T-helper 1 cell (primary cell): ENCODE measurements around the gene KPNA6.
A peak's percentile ranks its signal among the peaks of the same experiment; 100 is the strongest.
"Not testable (repeated sequence)": the region's sequence is repeated elsewhere in the genome, so short reads cannot be mapped to it uniquely, and the experiment has no call there.

ENCODE experiments used
- DNase-seq, 5 donors: peaks; one replicate each; pipeline ENCODE4 v3.0.0-alpha.2; 2012 to 2020

KPNA6 gene

DNA sequence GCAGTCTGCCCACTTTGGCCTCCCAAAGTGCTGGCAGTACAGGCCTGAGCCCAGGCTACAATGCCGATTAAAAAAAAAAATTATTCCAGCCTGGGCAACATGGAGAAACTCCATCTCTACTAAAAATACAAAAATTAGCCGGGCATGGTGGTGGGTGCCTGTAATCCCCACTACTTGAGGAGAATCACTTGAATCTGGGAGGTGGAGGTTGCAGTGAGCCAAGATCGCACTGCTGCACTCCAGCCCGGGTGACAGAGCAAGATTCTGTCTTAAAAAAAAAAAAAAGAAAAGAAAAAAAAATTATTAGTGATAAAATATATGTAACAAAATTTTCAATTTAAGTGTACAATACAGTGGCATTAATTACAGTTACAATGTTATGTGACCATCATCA, 35.4 kb downstream of the KPNA6 start:
- not testable (repeated sequence) for DNase-seq

DNA sequence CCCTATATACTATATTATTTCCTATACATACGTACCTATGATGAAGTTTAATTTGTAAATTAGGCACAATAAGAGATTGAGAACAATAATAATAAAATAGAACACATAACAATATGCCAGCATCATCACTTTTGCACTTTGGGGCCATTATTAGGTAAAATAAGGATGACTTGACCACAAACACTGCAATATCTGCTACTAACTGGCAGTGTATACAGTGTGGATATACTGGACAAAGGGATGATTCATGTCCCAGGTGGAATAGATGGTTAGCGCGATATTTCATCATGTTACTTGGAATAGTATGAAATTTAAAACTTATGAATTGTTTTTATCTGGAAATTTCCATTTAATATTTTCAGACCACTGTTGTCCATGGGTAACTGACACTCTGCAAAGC, 36.2 kb downstream of the KPNA6 start:
- no peak for DNase-seq

DNA sequence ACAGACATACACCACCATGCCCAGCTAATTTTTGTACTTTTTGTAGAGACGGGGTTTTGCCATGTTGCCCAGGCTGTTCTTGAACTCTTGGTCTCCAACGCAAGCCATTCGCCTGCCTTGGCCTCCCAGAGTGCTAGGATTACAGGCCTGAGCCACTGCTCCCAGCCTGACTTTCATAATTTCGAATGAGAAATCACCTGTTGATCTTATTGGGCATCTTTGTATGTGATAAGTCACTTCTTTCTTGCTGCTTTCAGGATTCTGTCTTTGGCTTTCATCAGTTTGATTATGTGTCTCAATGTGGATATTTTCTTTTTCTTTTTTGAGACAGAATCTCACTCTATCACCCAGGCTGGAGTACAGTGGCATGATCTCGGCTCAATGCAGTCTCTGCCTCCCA, 39.9 kb downstream of the KPNA6 start:
- not testable (repeated sequence) for DNase-seq

DNA sequence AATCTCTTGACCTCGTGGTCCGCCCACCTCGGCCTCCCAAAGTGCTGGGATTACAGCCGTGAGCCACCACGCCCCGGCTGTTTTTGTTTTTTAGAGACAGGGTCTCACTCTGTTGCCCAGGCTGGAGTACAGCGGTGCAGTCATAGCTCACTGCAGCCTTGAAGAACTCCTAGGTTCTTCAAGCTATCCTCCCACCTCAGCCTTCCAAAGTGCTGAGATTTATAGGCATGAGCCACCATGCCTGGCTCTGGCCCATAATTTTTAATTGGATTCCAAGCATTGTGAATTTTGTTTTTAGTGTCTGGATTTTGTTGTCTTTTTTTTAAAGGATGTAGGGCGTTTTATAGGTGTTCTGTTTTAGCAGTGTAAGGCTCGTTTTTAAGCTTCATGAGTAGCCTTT, 43.0 kb downstream of the KPNA6 start:
- DNase-seq = no peak

DNA sequence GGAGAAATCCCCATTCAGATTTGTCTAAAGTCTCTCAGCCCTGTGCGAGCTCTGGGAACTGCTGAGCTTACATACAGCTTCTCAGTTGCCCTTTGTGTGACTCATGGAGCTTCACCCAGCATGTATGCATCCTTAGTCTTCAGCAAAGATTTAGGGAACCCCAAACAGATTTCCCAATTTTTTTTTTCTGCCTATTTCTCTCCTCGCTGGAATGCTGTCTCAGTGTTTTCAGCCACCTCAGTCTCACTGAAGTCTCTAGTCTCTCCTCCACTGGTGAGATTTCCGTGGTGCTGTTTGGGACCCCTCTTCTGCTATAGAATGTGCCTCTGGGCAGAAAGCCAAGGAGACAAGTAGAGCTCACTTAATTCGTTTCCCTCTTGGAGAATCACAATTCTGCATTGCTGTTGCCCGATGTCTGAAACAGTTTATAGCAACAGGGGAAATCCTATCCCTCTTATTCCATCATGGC, 43.5 kb downstream of the KPNA6 start:
- no peak for DNase-seq

DNA sequence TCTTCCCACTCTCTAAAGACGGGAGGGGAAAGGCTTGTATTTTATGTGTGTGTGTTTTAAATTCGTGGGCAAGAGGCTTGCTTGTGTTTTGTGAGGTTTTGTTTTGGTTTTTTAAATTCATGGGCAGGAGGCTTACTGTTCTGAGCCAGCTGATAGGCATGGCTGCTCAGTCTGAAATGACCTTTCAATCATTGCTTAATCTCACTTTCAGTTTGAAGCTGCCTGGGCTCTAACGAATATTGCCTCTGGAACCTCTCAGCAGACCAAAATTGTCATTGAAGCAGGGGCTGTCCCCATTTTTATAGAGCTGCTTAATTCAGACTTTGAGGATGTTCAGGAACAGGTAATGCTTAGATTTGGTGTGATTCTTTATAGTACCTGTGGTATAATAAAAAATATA, 51.3 kb downstream of the KPNA6 start:
- no peak for DNase-seq

DNA sequence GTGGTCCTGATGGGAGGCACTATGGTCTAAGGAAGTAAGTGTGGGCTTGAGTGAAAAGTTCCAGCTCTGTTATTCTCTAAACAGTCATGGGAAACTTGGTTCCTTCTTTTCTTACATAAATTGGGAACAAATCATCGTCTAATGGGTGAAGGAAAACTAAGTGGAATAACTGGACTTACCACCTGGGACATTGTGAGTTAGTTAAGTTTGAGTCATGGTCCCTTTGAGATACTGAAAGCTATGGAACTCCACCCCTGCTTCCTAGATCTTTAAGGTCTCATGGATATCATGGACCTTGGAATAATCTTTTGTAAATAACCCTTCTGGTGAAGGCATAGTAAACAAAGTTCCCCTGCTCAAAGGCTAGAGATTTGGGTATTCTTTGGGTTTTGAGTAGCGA, 55.5 kb downstream of the KPNA6 start:
- no peak for DNase-seq

DNA sequence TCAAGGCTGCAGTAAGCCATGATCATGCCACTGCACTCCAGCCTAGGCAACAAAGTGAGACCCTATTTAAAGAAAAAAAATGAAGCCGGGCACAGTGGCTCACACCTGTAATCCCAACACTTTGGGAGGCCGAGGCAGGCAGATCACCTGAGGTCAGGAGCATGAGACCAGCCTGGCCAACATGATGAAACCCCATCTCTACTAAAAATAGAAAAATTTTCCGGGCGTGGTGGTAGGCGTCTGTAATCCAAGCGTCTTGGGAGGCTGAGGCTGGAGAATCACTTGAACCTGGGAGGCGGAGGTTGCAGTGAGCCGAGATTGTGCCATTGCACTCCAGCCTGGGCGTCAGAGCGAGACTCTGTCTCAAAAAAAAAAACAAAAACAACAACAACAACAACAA, 57.8 kb downstream of the KPNA6 start:
- not testable (repeated sequence) for DNase-seq

DNA sequence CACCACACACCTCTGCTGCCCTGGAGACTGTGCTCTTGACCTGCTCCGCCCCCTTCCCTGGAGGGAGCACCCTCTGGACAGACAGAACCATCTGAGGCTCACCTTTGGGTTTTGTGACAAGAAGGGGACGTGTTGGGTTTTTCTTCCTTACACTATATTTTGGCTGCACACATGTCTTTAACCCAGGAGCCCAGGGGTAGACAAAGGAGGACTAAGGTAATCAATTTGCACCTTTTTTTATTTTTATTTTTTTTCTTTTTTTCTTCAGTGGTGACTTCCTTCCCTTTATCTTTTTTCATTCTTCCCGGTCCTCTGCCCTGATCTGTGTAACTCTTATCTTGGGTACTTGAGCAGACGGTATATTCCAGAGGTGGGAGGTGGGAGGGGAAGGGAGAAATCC, 63.1 kb downstream of the KPNA6 start:
- DNase-seq = no peak

DNA sequence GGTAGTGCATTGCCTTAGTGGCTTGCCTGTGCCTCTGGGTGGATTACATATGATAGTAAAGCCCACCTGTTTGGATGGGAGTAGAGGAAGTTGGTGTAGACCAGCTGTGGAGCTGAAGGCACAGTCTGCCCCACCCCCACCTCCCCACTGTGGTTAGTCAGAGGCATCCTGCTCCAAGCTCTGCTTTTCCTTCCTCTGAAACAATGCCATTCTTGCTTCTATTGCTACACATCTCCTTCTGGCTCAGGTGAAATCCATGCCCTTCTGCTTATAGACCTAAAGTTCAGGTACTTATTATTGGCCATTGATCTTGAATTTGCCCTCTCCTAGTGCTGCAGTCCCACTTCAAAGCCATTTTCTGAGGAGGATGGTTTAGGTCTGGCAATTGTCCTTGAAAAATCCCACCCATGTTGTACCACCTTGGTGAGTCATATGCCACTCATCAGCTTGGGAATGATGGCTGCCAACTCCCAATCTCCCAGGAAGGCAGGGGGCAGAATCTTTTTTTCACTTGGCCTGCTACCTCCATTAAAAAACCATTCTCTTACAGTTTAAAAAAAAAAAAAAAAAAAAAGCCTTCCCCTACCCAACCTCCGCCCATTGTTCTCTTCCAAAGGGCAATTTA, 64.9 kb downstream of the KPNA6 start:
- no peak for DNase-seq

DNA sequence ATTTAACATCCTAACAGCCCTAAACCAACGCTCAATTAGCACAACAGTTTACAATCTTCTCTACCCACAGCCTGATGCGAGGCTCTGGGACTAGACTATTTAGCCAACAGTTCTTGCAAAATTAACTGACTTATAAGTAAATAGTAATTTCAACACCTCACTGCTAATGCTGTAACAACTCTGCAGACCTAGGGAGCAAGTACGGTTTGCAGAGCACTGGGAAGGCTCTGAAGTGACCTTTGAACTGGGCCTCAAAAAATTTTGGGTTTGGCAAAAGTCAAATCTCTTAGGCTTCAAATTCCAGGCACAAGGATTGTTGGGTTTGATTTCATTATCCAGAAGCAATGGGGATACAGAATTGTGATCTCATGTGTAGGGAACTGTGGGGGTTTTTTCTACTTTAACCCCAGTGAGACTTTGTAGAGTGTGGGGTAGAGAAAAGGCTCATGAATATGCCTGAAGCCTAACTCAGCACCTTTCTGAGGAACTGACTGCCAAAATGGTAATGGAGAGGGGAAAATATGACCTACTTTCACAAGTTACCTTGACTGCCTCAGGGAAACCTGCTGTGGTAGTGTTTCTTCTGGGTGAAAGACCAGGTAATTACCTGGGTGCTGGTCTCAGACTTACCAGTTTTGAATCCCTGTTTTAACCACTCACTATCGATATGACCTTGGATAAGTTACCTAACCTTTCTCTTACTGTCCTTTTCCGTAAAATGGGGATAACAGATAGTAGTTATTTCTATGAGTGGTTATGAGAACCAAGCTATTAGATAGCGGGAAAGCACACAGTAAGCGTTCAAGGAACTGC, 70.7 kb downstream of the KPNA6 start:
- no peak for DNase-seq

DNA sequence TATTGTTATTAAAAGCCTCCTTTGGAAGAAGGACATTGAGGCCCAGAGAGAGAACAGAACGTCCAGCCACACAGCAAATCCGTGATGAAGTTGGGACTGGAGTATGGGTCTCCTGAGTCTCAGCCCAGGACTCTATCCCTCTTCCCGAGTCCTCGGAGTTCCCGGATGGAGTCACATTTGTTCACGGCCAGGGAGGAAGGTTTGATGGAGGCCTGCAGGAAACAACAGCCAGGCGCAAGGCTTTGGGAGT, 71.3 kb downstream of the KPNA6 start:
- no peak for DNase-seq

DNA sequence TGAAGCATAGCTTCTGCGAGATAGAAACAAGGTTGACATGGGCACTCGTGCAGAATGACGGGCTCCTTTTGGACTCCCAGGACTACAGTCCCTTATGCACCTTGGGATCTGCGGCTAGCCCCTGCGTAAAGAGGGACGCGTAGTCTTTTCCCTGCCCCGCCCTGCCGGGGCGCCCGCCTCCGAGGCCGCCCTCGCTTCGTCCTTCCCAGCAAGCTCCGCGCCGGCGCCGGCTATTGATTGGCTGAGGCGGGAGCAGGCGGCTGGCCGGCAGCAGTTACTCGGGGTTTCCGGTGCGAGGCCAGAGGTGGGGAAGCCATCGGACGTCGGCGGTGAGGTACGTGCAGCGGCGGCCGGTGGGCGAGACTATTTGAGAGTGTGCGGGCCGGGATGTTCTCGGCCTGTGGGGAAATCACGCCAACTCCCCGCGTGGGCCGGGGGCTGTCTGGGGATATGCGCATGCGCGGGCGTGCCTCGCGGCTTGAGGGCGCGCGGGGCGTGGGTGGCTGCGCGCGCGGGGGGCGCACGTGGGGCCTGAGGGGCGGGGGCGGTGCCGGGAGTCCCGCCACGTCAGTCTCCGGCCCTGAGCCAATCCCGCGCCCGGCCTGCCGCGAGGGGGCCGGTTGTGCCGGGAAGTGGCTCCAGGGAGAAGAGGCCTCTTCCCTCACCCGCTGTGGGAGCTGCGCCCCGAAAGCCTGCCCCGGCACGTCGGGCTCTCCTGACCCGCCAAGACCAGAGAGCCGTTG, 71.8 kb downstream of the KPNA6 start, which contains the start of gene TXLNA:
TXLNA (plus strand) TSS at position 233 of the 743 bp plus-strand sequence. CDS start 671 bp downstream, outside the sequence.
- DNase-seq = peak; percentile 77 to 93 (median 83)

DNA sequence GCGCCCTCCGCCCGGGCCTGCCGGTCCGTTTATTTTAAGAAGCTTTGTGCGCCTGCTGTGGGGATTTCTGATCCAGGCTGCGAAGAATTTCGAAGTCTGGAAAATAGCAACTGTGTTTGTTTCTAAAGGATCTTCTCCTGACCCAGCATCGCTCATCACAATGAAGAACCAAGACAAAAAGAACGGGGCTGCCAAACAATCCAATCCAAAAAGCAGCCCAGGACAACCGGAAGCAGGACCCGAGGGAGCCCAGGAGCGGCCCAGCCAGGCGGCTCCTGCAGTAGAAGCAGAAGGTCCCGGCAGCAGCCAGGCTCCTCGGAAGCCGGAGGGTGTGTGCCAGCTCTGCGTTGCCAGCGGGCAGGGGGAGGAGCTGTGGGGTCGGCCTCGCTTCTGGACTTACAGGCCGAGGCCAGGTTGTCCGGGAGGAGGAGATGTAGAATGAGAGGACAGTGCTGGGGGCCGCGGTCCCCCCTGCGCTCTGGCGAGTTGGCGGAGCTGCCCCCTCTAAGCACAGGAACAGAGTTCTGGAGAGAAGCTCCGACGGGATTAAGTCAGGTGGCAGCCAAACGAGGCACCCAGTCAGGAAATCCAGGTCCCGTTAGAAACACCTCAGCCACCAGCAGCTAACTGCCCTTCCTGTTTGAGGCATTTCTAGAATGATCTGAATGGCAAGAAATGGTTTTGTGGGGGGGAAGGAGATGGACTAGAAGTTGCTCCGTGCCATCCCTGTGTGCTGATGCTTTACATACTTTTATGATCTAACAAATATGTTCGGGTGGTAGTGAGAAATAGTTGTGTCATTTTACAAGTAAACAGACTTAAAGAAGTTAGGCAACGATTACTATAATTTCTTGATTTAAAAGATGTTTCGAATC, 72.6 kb downstream of the KPNA6 start:
- DNase-seq = peak in 3 of 5 donors; percentile 15 to 66 (median 17)

DNA sequence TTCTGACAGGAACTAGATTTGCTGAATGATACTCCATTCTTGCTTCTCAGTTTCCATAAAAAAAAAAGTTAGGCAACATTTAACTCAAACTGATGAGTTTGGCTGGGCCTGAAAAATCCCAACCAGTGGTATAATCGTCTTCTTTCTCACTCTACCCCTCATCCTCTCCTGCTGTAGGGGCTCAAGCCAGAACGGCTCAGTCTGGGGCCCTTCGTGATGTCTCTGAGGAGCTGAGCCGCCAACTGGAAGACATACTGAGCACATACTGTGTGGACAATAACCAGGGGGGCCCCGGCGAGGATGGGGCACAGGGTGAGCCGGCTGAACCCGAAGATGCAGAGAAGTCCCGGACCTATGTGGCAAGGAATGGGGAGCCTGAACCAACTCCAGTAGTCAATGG, 73.2 kb downstream of the KPNA6 start:
- no peak for DNase-seq

DNA sequence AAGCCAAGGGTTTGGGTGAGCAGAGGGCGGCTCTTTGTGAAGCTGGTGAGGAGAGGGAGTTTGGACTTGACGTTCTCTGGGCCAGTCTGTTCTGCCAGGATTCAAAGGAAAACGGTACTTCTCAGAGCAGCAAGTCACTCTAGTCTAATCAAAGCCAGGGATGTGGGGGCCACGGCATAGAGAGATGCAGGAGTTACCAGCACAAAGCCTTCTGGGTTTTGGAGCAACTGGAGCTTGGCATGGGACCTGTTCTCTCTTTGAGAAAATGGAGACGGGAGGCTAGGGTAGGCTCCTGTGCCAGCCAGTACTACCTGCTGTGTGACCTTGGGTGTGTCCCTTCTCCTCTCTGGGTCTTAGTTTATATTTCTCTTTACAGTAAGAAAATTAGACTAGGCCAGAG, 73.7 kb downstream of the KPNA6 start:
- no peak for DNase-seq

DNA sequence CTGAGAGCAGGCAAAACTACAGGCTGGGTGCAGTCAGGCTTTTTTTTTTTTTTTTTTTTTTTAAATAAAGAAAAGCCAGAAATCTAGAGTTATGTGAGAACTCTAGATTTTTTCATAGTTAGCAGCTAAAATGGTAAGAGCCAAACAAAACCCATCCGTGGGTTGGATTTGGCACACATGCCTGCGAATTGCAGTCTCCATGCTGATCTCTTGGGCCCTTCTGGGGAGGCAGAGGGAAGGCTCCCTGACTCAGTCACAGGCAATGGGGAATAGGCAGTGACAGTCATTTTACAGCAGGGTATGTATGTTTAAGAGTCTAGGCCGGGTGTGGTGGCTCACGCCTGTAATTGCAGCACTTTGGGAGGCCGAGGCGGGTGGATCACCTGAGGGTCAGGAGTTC, 74.2 kb downstream of the KPNA6 start:
- no peak for DNase-seq

DNA sequence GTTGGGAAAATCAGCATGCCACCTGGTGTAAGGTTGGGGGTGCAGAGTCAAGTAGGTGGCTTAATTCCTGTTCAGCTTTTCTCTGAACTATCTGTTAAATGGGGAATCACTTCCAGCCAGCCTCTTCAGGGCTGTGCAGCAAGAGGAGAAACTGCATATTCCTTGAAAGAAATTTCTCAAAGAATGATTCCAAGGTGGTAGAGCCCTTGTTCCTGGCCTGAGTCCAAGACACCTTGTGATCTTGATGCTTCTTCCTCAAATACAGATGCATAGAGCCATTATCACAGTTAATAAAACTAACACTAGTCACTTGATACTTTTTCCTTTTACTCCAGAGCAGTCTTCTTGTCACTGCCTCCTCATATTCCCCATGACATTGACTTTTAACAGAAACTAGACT, 76.8 kb downstream of the KPNA6 start:
- DNase-seq = no peak

DNA sequence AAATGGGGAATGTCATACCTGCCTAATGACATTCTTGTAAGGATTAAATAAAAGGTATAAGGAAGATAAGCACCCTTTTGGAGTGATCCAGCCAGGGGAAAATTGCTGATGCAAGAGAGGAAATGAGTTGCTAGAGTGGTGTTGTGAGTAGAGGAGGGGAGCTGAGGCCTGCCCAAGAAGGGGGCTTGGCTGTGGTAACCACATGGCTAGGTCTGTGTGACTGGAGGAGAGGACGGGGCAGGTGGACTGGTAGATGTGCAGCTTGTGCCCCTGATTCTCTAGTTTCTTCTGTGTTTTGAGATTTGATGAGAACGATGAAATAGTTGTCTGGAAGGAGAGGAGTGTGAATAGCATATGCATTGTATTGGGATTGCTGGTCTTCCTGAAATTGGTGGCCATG, 78.2 kb downstream of the KPNA6 start:
- DNase-seq = peak in 1 of 5 donors; percentile 52

DNA sequence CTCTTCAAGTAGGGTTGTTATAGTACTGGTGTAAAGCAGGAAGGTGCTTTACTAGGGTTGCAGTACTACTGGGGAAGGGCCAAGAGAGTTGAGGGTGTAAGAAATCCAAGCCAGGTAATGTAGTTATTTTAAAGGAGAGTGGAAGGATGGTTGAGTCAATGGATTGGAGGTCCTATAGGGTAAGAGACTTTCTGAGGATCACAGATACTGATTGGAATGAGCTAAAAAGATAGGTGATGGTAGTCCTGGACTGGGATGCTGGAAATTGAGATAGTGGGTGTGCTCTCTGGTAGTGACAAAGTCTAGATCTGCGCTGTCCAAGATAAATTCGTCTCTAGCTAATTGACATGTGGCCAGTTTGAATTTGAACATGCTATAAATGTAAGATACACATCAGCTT, 78.6 kb downstream of the KPNA6 start:
- DNase-seq = no peak

DNA sequence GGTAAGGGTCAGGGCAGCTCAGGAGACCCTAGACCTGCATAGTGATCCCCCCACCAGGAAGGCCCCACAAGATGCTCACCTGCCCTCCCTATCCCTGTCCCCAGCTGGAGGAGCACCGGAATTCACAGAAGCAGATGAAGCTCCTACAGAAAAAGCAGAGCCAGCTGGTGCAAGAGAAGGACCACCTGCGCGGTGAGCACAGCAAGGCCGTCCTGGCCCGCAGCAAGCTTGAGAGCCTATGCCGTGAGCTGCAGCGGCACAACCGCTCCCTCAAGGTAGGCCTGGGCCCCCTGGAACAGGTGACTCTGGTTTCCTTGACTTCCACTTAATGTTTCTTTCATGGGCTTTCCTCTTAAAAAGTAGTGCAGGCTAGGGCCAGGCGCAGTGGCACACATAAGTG, 80.0 kb downstream of the KPNA6 start:
- no peak for DNase-seq

DNA sequence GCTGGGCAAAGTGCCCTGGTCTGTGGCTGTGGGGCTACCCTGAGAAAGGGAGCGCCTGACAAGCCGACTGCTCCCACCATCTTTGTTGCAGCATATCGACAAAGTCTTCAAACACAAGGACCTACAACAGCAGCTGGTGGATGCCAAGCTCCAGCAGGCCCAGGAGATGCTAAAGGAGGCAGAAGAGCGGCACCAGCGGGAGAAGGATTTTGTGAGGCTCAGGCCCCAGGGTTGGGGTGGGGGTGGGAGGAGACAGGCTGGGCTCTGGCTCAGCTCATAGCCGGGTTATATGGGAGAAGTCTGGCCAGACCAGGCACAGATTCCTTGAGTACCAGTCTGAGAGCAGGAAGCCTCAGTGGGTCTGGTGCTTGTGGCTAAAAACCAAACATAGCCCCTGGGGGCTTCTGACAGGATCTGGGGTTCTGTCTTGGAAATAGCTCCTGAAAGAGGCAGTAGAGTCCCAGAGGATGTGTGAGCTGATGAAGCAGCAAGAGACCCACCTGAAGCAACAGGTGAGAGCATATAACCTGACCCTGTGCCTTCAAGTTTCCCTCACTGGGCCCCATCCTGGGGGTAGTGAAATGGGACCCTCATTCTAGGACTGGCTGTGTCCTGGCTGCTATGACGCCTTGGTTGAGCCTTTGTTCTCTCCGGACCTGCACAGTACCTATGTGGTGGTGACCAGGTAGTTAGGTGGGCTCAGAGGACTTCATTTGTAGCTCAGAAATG, 84.5 kb downstream of the KPNA6 start:
- DNase-seq = no peak
